HEK293T (cell line): ENCODE results near the gene METTL26.
"Not testable (repeated sequence)": the region's sequence is repeated elsewhere in the genome, so short reads cannot be mapped to it uniquely, and the experiment has no call there.

Experiments
- CTCF ChIA-PET: fragments of 350-600 bp; formaldehyde crosslinking; extraction: SDS; loops from one replicate; lab custom pipeline; 2021; ENCODE audit warnings: antibody characterized with exemption, inconsistent platforms; lab: Yijun Ruan, JAX
- POLR2A ChIA-PET: fragments of 350-600 bp; formaldehyde crosslinking; extraction: SDS; loops from one replicate; lab custom pipeline; 2020; ENCODE audit warnings: antibody characterized with exemption, inconsistent platforms; lab: Yijun Ruan, JAX
- DNase-seq: peaks from one replicate; pipeline ENCODE4 v3.0.0; 2012; ENCODE audit warnings: mixed read lengths; ENCODE audit errors: extremely low spot score
- ARNT ChIP-seq: fragments of 450-650 bp; IDR thresholded peaks from 2 replicates; pipeline ENCODE4 v1.6.1; 2017; ENCODE audit warnings: mild to moderate bottlenecking
- BHLHE40 ChIP-seq: fragments of 450-650 bp; IDR thresholded peaks from 2 replicates; pipeline ENCODE4 v1.6.1; 2016; ENCODE audit warnings: mild to moderate bottlenecking, moderate library complexity, borderline replicate concordance
- CTBP1 ChIP-seq: fragments of 450-650 bp; IDR thresholded peaks from 2 replicates; pipeline ENCODE4 v1.6.1; 2016; ENCODE audit warnings: borderline replicate concordance
- ELF4 ChIP-seq: fragments of 450-650 bp; IDR thresholded peaks from 2 replicates; pipeline ENCODE4 v1.6.1; 2017; ENCODE audit warnings: antibody characterized with exemption
- FOXA1 ChIP-seq: fragments of 450-650 bp; IDR thresholded peaks from 2 replicates; pipeline ENCODE4 v1.6.1; 2016; ENCODE audit warnings: mild to moderate bottlenecking
- FOXK2 ChIP-seq: fragments of 450-650 bp; IDR thresholded peaks from 2 replicates; pipeline ENCODE4 v1.6.1; 2016; ENCODE audit warnings: mild to moderate bottlenecking
- FOXM1 ChIP-seq: fragments of 450-650 bp; IDR thresholded peaks from 2 replicates; pipeline ENCODE4 v1.6.1; 2017; ENCODE audit warnings: mild to moderate bottlenecking, borderline replicate concordance
- HDGF ChIP-seq: fragments of 450-650 bp; IDR thresholded peaks from 2 replicates; pipeline ENCODE4 v1.6.1; 2017; ENCODE audit warnings: antibody characterized with exemption, borderline replicate concordance
- L3MBTL2 ChIP-seq: fragments of 450-650 bp; conservative IDR thresholded peaks from 2 replicates; pipeline ENCODE4 v1.6.1; 2016; ENCODE audit warnings: mild to moderate bottlenecking
- LEF1 ChIP-seq: fragments of 450-650 bp; IDR thresholded peaks from 2 replicates; pipeline ENCODE4 v1.6.1; 2017; ENCODE audit warnings: mild to moderate bottlenecking, borderline replicate concordance
- NFRKB ChIP-seq: fragments of 450-650 bp; IDR thresholded peaks from 2 replicates; pipeline ENCODE4 v1.6.1; 2016; ENCODE audit warnings: mild to moderate bottlenecking, moderate library complexity
- SP1 ChIP-seq: fragments of 450-650 bp; IDR thresholded peaks from 2 replicates; pipeline ENCODE4 v1.6.1; 2017
- SUZ12 ChIP-seq: fragments of 450-650 bp; IDR thresholded peaks from 2 replicates; pipeline ENCODE4 v1.6.1; 2016; ENCODE audit warnings: mild to moderate bottlenecking
- TARDBP ChIP-seq: fragments of 450-650 bp; IDR thresholded peaks from 2 replicates; pipeline ENCODE4 v1.6.1; 2016
- ZNF384 ChIP-seq: fragments of 450-650 bp; IDR thresholded peaks from 2 replicates; pipeline ENCODE4 v1.6.1; 2016
- TF ChIP-seq, protein P1 (sequence below): fragments of 450-650 bp; IDR thresholded peaks from 2 replicates; pipeline ENCODE4 v1.6.1; 2016

Gene METTL26

DNA sequence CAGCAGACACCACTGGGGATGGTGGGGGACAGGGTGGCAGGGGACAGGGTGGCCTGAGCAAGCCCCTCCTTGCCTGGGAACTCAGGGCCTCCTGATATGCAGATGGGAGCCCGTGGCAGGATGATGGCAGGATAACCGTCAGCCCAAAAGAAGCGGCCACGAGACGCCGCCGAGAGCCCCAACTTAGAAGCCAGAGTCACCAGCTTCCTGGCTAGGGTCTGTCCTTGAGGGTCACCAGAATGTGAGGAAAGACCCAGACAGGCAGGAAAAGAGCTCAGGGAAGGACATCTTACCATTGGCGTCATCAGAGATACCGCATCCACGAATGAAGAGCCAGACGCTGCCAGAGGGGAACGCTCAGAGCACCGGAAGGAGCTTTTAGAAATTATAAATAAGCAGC lies 26.8 kb downstream of the METTL26 start:
- no peak for DNase-seq
- TF ChIP-seq SP1 (no peak), TARDBP (no peak), SUZ12 (no peak), CTBP1 (no peak), ARNT (no peak), FOXK2 (no peak), L3MBTL2 (no peak), NFRKB (no peak), LEF1 (no peak), FOXM1 (no peak), HDGF (no peak), ZNF384 (no peak), ELF4 (no peak), BHLHE40 (no peak), FOXA1 (no peak)
- TF ChIP-seq, protein P1, sequence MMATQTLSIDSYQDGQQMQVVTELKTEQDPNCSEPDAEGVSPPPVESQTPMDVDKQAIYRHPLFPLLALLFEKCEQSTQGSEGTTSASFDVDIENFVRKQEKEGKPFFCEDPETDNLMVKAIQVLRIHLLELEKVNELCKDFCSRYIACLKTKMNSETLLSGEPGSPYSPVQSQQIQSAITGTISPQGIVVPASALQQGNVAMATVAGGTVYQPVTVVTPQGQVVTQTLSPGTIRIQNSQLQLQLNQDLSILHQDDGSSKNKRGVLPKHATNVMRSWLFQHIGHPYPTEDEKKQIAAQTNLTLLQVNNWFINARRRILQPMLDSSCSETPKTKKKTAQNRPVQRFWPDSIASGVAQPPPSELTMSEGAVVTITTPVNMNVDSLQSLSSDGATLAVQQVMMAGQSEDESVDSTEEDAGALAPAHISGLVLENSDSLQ: no peak
- POLR2A ChIA-PET: interaction anchor here (1.6 kb wide), 1 partner anchor 27 kb away, joined by 6 read pairs; the partner anchor contains the start of gene METTL26
- CTCF ChIA-PET: interaction anchor here (1.6 kb wide), 1 partner anchor 12 kb away, joined by 6 read pairs; no protein-coding TSS in a partner anchor

DNA sequence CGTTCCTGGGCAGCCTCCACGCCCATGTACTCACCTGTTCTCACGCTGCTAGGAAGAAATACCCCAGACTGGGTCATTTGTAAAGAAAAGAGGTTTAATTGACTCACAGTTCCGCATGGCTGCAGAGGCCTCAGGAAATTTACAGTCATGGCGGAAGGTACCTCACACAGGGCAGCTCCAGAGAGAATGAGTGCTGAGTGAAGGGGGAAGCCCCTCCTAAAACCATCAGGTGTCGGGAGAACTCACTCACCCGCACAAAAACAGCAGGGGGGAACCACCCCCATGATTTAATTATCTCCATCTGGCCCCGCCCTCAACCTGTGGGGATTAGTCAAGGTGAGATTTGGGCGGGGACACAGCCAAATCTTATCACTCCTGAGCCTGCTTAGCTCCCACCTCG lies 28.1 kb downstream of the METTL26 start:
- ChIA-PET CTCF (no interaction called here), POLR2A (no interaction called here)
- no peak for DNase-seq
- TF ChIP-seq FOXK2 (no peak), FOXA1 (no peak), LEF1 (no peak), SUZ12 (no peak), L3MBTL2 (no peak), CTBP1 (no peak)

- no peak for TF ChIP-seq FOXM1
- no peak for TF ChIP-seq SP1
- no peak for DNase-seq
- POLR2A ChIA-PET: no interaction called here
- CTCF ChIA-PET: no interaction called here
Observed at GRCh38 chr16:606656-607307, 29.3 kb downstream of the METTL26 start.

- ChIA-PET POLR2A (no interaction called here), CTCF (no interaction called here)
- DNase-seq: no peak
- TF ChIP-seq L3MBTL2 (no peak), TARDBP (no peak), ZNF384 (no peak)
Observed at GRCh38 chr16:603933-604332, 32.2 kb downstream of the METTL26 start.

GRCh38 chr16:600781-601180 lies 35.3 kb downstream of the METTL26 start:
- ChIA-PET CTCF (interaction anchor here (0.8 to 1.8 kb wide), 3 partner anchors 9 to 211 kb away, joined by 3 to 5 read pairs (median 3); no protein-coding TSS in a partner anchor), POLR2A (interaction anchor here (0.8 to 1.6 kb wide), 4 partner anchors 10 to 47 kb away, joined by 3 to 6 read pairs (median 4); partner anchors contain the start of gene METTL26)
- no peak for DNase-seq

GRCh38 chr16:598823-599739 lies 37.0 kb downstream of the METTL26 start:
- CTCF ChIA-PET: no interaction called here
- POLR2A ChIA-PET: interaction anchor here (1.6 kb wide), 1 partner anchor 49 kb away, joined by 3 read pairs; no protein-coding TSS in a partner anchor
- DNase-seq: no peak
- no peak for TF ChIP-seq CTBP1
- TF ChIP-seq TARDBP: no peak
- no peak for TF ChIP-seq NFRKB
- TF ChIP-seq ARNT: no peak
- TF ChIP-seq LEF1: no peak
- TF ChIP-seq BHLHE40: no peak
- TF ChIP-seq, protein P1: no peak
- no peak for TF ChIP-seq FOXA1
- no peak for TF ChIP-seq ELF4
- TF ChIP-seq HDGF: no peak
- TF ChIP-seq ZNF384: no peak
- TF ChIP-seq SUZ12: no peak
- no peak for TF ChIP-seq FOXM1
- no peak for TF ChIP-seq L3MBTL2
- no peak for TF ChIP-seq FOXK2
- no peak for TF ChIP-seq SP1

More at GRCh38 chr16:600781-601180, 35.3 kb downstream of the METTL26 start:
- no peak for TF ChIP-seq CTBP1
- TF ChIP-seq SUZ12: no peak
- TF ChIP-seq ARNT: no peak
- TF ChIP-seq ZNF384: no peak
- no peak for TF ChIP-seq LEF1
- no peak for TF ChIP-seq FOXM1
- TF ChIP-seq BHLHE40: no peak
- no peak for TF ChIP-seq FOXA1
- TF ChIP-seq TARDBP: no peak
- no peak for TF ChIP-seq SP1
- TF ChIP-seq, protein P1: no peak

- DNase-seq, POLR2A ChIA-PET, CTCF ChIA-PET: not testable (repeated sequence)
Observed at GRCh38 chr16:597655-598054, 38.5 kb downstream of the METTL26 start.
